ENCODE results near the gene GLRA1.

GRCh38 chr5:151931260-151931659, 6.6 kb upstream of the GLRA1 start:
- TF ChIP-seq GATA3 (IDR thresholded peaks at IDR 0.05; ENCODE audit: low read depth, low read length): no peak
- no peak for TF ChIP-seq GATA2 (IDR thresholded peaks at IDR 0.05; ENCODE audit: low read depth, low read length)
